ENCODE measurements around the gene FREM2.

FREM2 gene

DNA sequence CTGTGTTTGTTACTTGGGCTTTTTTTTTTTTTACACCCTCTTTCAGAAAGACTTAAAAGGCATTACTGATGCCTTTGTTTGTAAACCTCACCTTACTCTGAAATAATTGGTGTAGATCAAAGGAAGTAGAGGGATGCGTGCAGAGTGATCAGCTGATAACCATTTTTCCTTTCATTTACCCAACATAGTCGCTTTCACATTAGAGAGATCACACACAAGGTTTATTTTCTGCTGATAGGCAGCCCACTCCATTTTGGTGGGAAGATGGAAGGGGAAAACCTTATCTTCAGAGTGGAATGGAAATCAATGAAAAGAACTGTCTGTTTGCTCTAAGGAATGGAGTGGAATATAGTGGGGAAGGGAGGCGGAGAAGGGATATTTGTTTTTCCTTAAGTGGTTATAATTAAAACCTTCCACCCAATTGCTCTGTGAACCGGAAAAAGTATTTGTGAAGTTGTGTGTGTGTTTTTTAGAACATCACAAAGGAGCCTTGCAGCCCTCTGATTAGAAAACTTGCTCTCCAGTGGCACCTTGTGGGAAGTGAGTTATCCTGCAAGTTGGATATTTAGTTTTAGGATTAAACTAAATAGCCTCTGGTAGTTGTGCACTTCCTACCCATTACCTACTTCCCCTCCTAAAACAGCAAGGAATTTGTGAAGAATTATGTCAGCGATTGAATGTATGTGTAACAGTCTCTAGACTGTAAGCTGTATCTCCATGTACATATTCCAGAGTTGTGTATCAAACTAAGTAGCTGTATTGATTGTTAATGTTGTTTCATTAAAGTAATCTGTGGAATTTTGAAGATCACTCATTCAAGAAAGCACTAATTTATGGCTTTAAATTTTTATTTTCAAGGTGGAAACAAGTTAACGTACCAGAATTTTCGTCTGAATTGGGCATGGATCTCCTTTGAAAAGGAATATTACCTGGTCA lies 76.8 kb downstream of the FREM2 start (continued):
- TF ChIP-seq ZNF610 (tag by site-specific recombination; IDR thresholded peaks at IDR 0.05; ENCODE audit: borderline replicate concordance), result no peak
- TF ChIP-seq FEZF1 (tag by site-specific recombination; IDR thresholded peaks at IDR 0.05), result peak; percentile 47
- peak; percentile 32 for TF ChIP-seq ZFHX2 (tag by site-specific recombination; conservative IDR thresholded peaks at IDR 0.05)
- TF ChIP-seq ZBTB1 (tag by site-specific recombination; IDR thresholded peaks at IDR 0.05), result no peak
- no peak for TF ChIP-seq GLI4 (tag by site-specific recombination; IDR thresholded peaks at IDR 0.05)
- no peak for TF ChIP-seq ZNF302 (tag by site-specific recombination; IDR thresholded peaks at IDR 0.05; ENCODE audit: low read depth)
- peak; percentile 61; the same call in 1 of the 2 replicates for TF ChIP-seq WT1 (tag by site-specific recombination; IDR thresholded peaks at IDR 0.05)
- no peak for TF ChIP-seq ZNF416 (tag by site-specific recombination; IDR thresholded peaks at IDR 0.05)
- TF ChIP-seq ZNF223 (tag by site-specific recombination; IDR thresholded peaks at IDR 0.05), result no peak
- TF ChIP-seq ZNF654 (tag by site-specific recombination; IDR thresholded peaks at IDR 0.05; ENCODE audit: low read depth), result peak; percentile 71

DNA sequence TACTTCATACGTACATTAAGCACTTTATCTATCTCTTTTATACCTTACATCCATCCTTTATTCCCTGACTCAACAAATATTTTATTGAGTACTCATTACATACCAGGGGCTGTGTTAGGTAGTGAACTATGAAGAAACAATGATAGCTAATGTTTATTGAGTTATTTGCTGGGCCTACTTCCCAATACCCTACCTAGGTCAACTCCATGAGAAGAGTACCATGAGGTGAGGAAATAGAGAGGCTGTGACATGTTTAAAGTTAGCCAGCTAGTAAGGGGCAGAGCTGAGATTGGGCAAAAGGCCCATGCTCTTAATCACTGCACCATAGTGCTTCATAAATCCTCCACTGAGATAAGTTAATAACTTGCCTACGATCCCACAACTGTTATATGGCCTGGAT lies 79.9 kb downstream of the FREM2 start:
- Histone ChIP-seq H3K9me3 (ENCODE audit: control insufficient read depth, insufficient read depth, low read depth, low read length) (no peaks in the 10 kb centered on the region), H3K36me3 (ENCODE audit: control insufficient read depth in 2 of 2, insufficient read depth in 1 of 2, low read length in 2 of 2) (no peaks in the 10 kb centered on the region), H3K4me1 (ENCODE audit: control insufficient read depth, insufficient read depth, low read length) (no peaks in the 10 kb centered on the region), H3K27ac (ENCODE audit: extremely low read depth, low read depth, low read length) (no peak overlapping the region), H3K4me3 (ENCODE audit: low read depth, low read length) (no peak overlapping the region)
- ChIA-PET CTCF (interaction anchor here (1.1 kb wide), 1 partner anchor 23 kb away, joined by 3 read pairs; no protein-coding TSS in a partner anchor), POLR2A (no interaction called here)
- TF ChIP-seq KLF16 (tag by site-specific recombination; IDR thresholded peaks at IDR 0.05) (no peak), ZNF549 (tag by site-specific recombination; IDR thresholded peaks at IDR 0.05) (no peak), ZXDB (tag by site-specific recombination; IDR thresholded peaks at IDR 0.05) (no peak)
- TF ChIP-seq, protein P1, sequence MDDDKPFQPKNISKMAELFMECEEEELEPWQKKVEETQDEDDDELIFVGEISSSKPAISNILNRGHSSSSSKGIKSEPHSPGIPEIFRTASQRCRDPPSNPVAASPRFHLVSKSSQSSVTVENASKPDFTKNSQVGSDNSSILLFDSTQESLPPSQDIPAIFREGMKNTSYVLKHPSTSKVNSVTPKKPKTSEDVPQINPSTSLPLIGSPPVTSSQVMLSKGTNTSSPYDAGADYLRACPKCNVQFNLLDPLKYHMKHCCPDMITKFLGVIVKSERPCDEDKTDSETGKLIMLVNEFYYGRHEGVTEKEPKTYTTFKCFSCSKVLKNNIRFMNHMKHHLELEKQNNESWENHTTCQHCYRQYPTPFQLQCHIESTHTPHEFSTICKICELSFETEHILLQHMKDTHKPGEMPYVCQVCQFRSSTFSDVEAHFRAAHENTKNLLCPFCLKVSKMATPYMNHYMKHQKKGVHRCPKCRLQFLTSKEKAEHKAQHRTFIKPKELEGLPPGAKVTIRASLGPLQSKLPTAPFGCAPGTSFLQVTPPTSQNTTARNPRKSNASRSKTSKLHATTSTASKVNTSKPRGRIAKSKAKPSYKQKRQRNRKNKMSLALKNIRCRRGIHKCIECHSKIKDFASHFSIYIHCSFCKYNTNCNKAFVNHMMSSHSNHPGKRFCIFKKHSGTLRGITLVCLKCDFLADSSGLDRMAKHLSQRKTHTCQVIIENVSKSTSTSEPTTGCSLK (tag by site-specific recombination; IDR thresholded peaks at IDR 0.05), result no peak
- TF ChIP-seq, protein P2, sequence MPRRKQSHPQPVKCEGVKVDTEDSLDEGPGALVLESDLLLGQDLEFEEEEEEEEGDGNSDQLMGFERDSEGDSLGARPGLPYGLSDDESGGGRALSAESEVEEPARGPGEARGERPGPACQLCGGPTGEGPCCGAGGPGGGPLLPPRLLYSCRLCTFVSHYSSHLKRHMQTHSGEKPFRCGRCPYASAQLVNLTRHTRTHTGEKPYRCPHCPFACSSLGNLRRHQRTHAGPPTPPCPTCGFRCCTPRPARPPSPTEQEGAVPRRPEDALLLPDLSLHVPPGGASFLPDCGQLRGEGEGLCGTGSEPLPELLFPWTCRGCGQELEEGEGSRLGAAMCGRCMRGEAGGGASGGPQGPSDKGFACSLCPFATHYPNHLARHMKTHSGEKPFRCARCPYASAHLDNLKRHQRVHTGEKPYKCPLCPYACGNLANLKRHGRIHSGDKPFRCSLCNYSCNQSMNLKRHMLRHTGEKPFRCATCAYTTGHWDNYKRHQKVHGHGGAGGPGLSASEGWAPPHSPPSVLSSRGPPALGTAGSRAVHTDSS (tag by site-specific recombination; IDR thresholded peaks at IDR 0.05), result no peak

DNA sequence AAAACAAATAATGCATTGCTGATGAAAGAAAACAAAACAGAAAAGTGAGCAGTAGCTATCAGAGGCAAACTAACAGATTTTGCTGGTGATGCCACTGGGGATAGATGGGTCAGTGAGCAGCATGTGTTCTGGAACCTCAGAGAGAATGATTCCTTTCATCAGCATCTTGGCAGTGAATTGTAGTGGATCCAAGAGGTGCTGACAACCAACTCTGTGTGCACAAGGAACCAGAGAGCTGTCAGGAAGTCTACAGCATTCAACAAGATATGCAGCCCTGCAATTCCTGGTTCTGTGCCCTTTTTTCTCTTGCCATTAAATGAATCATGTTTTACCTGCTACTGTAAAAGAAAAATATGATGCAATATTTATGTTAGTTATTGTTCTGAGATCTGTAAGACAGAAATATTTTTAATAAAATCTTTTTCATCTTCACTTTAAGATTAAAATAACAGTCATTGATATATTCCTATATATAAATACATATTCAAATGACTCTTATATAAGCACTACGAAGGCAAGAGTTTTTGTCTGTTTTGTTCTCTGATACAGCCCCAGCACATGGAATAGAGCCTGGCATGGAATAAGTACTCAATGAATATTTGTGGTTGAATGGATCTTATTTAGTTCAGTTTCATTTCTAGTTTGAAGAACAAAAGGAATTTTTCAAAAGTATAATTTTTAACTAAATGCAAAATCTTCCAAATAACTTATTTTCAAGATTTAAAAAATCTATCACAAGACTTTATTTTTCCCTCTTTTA lies 80.8 kb downstream of the FREM2 start:
- Histone ChIP-seq H3K9me3 (ENCODE audit: control insufficient read depth, insufficient read depth, low read depth, low read length) (no peaks in the 10 kb centered on the region), H3K27ac (ENCODE audit: extremely low read depth, low read depth, low read length) (no peak overlapping the region), H3K36me3 (ENCODE audit: control insufficient read depth in 2 of 2, insufficient read depth in 1 of 2, low read length in 2 of 2) (no peaks in the 10 kb centered on the region), H3K4me1 (ENCODE audit: control insufficient read depth, insufficient read depth, low read length) (no peaks in the 10 kb centered on the region), H3K4me3 (ENCODE audit: low read depth, low read length) (no peak overlapping the region)
- TF ChIP-seq ZNF211 (tag by site-specific recombination; IDR thresholded peaks at IDR 0.05; ENCODE audit: low read depth) (no peak), ZNF223 (tag by site-specific recombination; IDR thresholded peaks at IDR 0.05) (no peak), ZXDB (tag by site-specific recombination; IDR thresholded peaks at IDR 0.05) (no peak), ZBTB7A (tag by site-specific recombination; IDR thresholded peaks at IDR 0.05; ENCODE audit: low read depth) (no peak), HOXC10 (CRISPR knock-in tag; IDR thresholded peaks at IDR 0.05) (no peak), WT1 (tag by site-specific recombination; IDR thresholded peaks at IDR 0.05) (no peak), ZNF23 (tag by site-specific recombination; IDR thresholded peaks at IDR 0.05; ENCODE audit: borderline replicate concordance) (no peak), ZNF132 (tag by site-specific recombination; IDR thresholded peaks at IDR 0.05; ENCODE audit: borderline replicate concordance) (no peak)
- TF ChIP-seq, protein P3, sequence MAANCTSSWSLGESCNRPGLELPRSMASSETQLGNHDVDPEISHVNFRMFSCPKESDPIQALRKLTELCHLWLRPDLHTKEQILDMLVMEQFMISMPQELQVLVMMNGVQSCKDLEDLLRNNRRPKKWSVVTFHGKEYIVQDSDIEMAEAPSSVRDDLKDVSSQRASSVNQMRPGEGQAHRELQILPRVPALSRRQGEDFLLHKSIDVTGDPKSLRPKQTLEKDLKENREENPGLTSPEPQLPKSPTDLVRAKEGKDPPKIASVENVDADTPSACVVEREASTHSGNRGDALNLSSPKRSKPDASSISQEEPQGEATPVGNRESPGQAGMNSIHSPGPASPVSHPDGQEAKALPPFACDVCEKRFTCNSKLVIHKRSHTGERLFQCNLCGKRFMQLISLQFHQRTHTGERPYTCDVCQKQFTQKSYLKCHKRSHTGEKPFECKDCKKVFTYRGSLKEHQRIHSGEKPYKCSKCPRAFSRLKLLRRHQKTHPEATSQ (tag by site-specific recombination; IDR thresholded peaks at IDR 0.05), result no peak
- ChIA-PET POLR2A (no interaction called here), CTCF (interaction anchor here (0.7 to 1.1 kb wide), 2 partner anchors 22 to 25 kb away, joined by 3 read pairs; no protein-coding TSS in a partner anchor)
